ENCODE measurements around the gene NKD1.

GRCh38 chr16:50550035-50550434 lies 1.8 kb downstream of the NKD1 start:
- TF ChIP-seq EZH2 (IDR thresholded peaks at IDR 0.05; ENCODE audit: insufficient read depth, poor library complexity, severe bottlenecking) (no peak), EZH2phosphoT487 (IDR thresholded peaks at IDR 0.05; ENCODE audit: insufficient read depth, low read depth) (no peak)

All from GM23248 (cell line).